ENCODE results near the gene GNLY.

DNA sequence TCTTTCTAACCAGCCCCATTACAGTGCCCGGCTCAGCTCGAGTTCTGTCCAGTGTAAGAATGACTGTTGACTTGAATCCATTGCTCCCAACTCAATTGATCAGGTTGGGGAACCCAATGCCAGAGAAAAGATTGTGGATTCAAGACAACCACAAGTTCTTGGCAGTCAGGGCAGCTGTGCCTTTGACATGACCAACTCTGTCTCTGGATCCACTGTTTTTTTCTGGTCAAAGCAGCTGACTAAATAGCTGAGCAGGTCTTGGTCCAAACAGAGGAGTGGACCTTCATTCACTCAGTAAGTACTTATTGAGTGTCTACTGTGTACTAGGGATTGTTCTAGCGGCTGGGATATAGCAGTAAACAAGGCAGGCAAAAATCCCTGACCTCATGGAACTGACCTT, 53.3 kb downstream of the GNLY start:
- TF ChIP-seq, protein P1, sequence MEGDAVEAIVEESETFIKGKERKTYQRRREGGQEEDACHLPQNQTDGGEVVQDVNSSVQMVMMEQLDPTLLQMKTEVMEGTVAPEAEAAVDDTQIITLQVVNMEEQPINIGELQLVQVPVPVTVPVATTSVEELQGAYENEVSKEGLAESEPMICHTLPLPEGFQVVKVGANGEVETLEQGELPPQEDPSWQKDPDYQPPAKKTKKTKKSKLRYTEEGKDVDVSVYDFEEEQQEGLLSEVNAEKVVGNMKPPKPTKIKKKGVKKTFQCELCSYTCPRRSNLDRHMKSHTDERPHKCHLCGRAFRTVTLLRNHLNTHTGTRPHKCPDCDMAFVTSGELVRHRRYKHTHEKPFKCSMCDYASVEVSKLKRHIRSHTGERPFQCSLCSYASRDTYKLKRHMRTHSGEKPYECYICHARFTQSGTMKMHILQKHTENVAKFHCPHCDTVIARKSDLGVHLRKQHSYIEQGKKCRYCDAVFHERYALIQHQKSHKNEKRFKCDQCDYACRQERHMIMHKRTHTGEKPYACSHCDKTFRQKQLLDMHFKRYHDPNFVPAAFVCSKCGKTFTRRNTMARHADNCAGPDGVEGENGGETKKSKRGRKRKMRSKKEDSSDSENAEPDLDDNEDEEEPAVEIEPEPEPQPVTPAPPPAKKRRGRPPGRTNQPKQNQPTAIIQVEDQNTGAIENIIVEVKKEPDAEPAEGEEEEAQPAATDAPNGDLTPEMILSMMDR (IDR thresholded peaks at IDR 0.05; ENCODE audit: insufficient read depth, low read depth, low read length): no peak
- TF ChIP-seq EZH2 (IDR thresholded peaks at IDR 0.05; ENCODE audit: insufficient read depth, low read length): no peak

All from astrocyte (in vitro differentiated cells and primary cell).